Measurements from ENCODE around the gene PPFIA2. TPM values are rescaled to one million over a fixed set of nuclear protein-coding genes. Genes with fewer than 3 reads are reported as not detected.
"Not testable (repeated sequence)": the region's sequence is repeated elsewhere in the genome, so short reads cannot be mapped to it uniquely, and the experiment has no call there.

Gene PPFIA2
- total RNA-seq, 1 experiment from 2014 or later, result 0.10 TPM

- in situ Hi-C loops (cut with HindIII; ENCODE audit: low pct_unique_long_range_greater_than_20kb, low sequenced_read_pairs), result no loop called here
- DNase-seq (ENCODE audit: low read depth), result no peak
Measured at GRCh38 chr12:81211306-81211705, 547.8 kb downstream of the PPFIA2 start.

DNA sequence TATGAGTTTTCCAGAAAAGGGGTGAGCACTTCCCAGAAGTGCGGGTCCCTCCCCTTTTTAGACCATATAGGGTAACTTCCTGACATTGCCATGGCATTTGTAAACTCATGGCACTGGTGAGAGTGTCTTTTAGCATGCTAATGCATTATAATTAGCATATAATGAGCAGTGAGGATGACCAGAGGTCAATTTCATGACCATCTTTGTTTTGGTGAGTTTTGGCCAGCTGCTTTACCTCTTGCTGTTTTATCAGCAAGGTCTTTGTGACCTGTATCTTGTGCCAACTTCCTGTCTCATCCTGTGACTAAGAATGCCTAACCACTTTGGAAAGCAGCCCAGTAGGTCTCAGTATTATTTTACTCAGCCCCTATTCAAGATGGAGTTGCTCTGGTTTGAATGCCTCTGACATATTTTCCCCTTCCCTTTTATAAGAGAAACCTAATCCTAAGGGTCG lies 549.4 kb downstream of the PPFIA2 start:
- in situ Hi-C loops (cut with HindIII; ENCODE audit: low pct_unique_long_range_greater_than_20kb, low sequenced_read_pairs), result not testable (repeated sequence)
- DNase-seq (ENCODE audit: low read depth), result peak; percentile 59

- DNase-seq (ENCODE audit: low read depth), result no peak
- in situ Hi-C loops (cut with HindIII; ENCODE audit: low pct_unique_long_range_greater_than_20kb, low sequenced_read_pairs), result no loop called here
Measured at GRCh38 chr12:81209012-81209411, 550.1 kb downstream of the PPFIA2 start.

DNA sequence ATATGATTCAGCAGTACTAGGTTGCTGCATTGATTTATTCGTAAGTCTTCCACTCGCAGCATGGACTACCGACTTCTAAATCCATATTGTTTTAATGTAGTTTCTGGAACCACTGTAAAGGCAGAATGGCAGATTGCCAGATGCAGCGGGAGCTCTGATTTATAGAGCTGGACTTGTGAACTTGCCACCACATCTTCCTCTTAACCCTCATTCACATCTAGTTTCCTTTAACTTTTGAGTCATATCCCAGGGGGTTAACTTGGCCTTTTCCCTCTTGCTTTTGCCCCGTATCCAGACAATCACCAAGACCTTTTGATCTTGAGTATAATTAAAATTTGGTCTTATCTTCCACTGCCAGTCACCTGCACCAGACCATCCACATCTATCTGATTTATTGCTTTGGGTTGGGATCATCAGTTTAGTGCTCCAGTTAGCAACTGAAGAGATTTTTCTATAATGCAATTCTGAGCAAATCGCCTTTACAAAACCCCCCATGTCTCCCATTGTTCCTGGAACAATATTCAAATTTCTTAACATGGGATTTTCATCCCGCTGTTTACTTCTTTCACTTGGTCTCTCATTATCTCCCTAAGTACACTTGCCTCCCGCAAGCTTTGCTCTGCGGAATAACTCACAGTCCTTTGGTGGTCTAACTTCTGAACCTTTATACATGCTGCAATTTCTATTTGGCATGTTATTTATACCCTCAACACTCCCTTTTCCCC lies 550.8 kb downstream of the PPFIA2 start:
- DNase-seq (ENCODE audit: low read depth), result no peak

More for the DNA sequence above, 550.8 kb downstream of the PPFIA2 start:
- in situ Hi-C loops (cut with HindIII; ENCODE audit: low pct_unique_long_range_greater_than_20kb, low sequenced_read_pairs), result no loop called here
